ENCODE measurements around the gene DNAAF1. TPM values are rescaled to one million over a fixed set of nuclear protein-coding genes. Genes with fewer than 3 reads are reported as not detected.

The DNAAF1 gene
- total RNA-seq, 1 donor from 2014 or later: 0.18 TPM

GRCh38 chr16:84225571-84225970, 80.5 kb downstream of the DNAAF1 start:
- Mint-ChIP-seq H3K4me1 (ENCODE audit: unreplicated experiment) (peaks cover 3% of the 10 kb centered on the region), H3K4me3 (ENCODE audit: unreplicated experiment) (no peak overlapping the region), H3K36me3 (ENCODE audit: low read depth, unreplicated experiment) (no peaks in the 10 kb centered on the region), H3K9me3 (ENCODE audit: unreplicated experiment) (no peaks in the 10 kb centered on the region), H3K27ac (ENCODE audit: unreplicated experiment) (no peak overlapping the region), H3K27me3 (ENCODE audit: unreplicated experiment) (peaks cover 8% of the 10 kb centered on the region)
- no peak for DNase-seq (ENCODE audit: low spot score)
- TF ChIP-seq CTCF (IDR thresholded peaks at IDR 0.05; ENCODE audit: unreplicated experiment): no peak

GRCh38 chr16:84226026-84226425, 80.9 kb downstream of the DNAAF1 start:
- TF ChIP-seq CTCF (IDR thresholded peaks at IDR 0.05; ENCODE audit: unreplicated experiment): no peak
- Mint-ChIP-seq H3K27ac (ENCODE audit: unreplicated experiment) (no peak overlapping the region), H3K9me3 (ENCODE audit: unreplicated experiment) (no peaks in the 10 kb centered on the region)

More at GRCh38 chr16:84226026-84226425, 80.9 kb downstream of the DNAAF1 start:
- H3K4me3 Mint-ChIP-seq (ENCODE audit: unreplicated experiment): no peak overlapping the region
- H3K4me1 Mint-ChIP-seq (ENCODE audit: unreplicated experiment): peaks cover 3% of the 10 kb centered on the region
- peaks cover 8% of the 10 kb centered on the region for H3K27me3 Mint-ChIP-seq (ENCODE audit: unreplicated experiment)
- H3K36me3 Mint-ChIP-seq (ENCODE audit: low read depth, unreplicated experiment): no peaks in the 10 kb centered on the region
- DNase-seq (ENCODE audit: low spot score): no peak

Other genes starting within 250 kb of the DNAAF1 start
- gene MLYCD, start 246.2 kb upstream of the DNAAF1 start, total RNA-seq (ENCODE audit: unreplicated experiment): 3.0 TPM
- gene OSGIN1, start 192.1 kb upstream of the DNAAF1 start, total RNA-seq (ENCODE audit: unreplicated experiment): 0.31 TPM
- gene NECAB2, start 177.1 kb upstream of the DNAAF1 start, total RNA-seq (ENCODE audit: unreplicated experiment): 1.2 TPM
- gene SLC38A8, start 102.5 kb upstream of the DNAAF1 start, total RNA-seq (ENCODE audit: unreplicated experiment): not detected
- 79.7 TPM for gene MBTPS1, start 28.4 kb upstream of the DNAAF1 start, total RNA-seq (ENCODE audit: unreplicated experiment)
- 50.2 TPM for gene HSDL1, start 131 bp upstream of the DNAAF1 start, total RNA-seq (ENCODE audit: unreplicated experiment)
- gene TAF1C, start 41.7 kb downstream of the DNAAF1 start, total RNA-seq (ENCODE audit: unreplicated experiment): 73.6 TPM
- gene ADAD2, start 45.8 kb downstream of the DNAAF1 start, total RNA-seq (ENCODE audit: unreplicated experiment): 0.87 TPM
- not detected for gene KCNG4, start 94.7 kb downstream of the DNAAF1 start, total RNA-seq (ENCODE audit: unreplicated experiment)
- gene WFDC1, start 149.6 kb downstream of the DNAAF1 start, total RNA-seq (ENCODE audit: unreplicated experiment): not detected
- gene ATP2C2, start 223.2 kb downstream of the DNAAF1 start, total RNA-seq (ENCODE audit: unreplicated experiment): 2.7 TPM

Measured in endothelial cell (in vitro differentiated cells).